GM19239 (cell line): ENCODE results near the gene ACYP2.
"Not testable (repeated sequence)": the region's sequence is repeated elsewhere in the genome, so short reads cannot be mapped to it uniquely, and the experiment has no call there.

ENCODE experiments used
- DNase-seq: peaks from one replicate; pipeline ENCODE4 v3.0.0; 2011; ENCODE audit warnings: low spot score; ENCODE audit not compliant: insufficient read length
- FAIRE-seq: peaks from 2 replicates; lab custom pipeline; 2011; peaks lifted over from hg19 to GRCh38; lab: Jason Lieb, UNC

ACYP2 gene

DNA sequence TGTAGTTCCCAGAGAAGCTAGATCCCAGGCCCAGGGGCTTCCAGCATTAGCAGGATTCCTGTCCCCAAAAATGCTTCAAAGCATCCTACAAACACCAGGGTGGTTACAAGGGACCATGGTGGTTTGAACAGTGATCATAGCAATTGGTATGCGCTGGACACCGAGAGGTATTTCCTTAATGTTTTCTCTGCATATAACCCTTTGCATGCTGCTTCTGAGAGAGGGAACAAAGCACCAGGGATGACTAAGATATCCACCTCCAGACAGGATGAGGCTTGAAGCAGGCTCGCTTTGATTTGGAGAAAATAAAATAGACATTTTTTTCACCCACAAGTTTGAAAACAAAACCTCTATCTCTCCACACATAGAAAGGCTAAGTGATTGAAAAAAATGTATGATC lies 191.1 kb downstream of the ACYP2 start:
- no peak for FAIRE-seq
- no peak for DNase-seq

DNA sequence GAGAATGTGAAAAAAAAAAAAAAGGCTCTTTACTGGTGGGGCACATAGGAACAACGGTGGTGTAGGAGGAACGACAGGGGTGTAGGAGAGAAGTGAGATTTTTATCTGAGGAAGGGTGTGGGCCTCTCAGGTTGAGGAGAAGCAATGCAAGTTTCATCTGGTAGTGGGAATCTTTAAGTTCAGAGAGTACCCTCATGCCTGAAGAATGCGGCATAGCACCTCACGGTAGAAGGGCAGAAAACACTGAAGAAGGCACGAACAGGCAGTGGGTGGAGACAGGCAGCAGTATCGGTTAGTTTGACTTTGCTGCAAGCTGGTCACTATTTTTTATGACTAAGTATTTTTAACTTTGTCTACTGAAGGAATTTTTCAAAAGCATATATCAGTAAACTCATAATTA lies 192.8 kb downstream of the ACYP2 start:
- no peak for DNase-seq
- FAIRE-seq, result no peak

DNA sequence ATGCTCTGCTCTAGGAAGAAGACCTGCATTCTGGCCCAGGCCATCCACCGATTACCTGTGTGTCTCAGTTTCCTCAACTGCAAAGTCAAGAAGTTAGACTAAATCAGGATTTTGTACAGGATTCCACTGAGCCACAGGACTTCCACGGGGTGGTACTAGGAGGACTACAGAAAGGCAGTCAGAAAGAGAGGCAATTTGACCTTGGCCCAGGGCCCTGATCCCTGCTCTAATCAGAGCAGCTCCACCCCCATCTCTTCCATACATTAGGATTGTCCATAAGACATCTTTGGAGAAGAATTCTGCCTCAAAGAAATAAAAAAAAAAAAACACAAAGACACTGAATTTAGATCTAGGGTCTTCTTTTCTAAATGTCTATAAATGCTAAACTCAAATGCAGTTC lies 193.4 kb downstream of the ACYP2 start:
- DNase-seq (no peak), FAIRE-seq (no peak)

DNA sequence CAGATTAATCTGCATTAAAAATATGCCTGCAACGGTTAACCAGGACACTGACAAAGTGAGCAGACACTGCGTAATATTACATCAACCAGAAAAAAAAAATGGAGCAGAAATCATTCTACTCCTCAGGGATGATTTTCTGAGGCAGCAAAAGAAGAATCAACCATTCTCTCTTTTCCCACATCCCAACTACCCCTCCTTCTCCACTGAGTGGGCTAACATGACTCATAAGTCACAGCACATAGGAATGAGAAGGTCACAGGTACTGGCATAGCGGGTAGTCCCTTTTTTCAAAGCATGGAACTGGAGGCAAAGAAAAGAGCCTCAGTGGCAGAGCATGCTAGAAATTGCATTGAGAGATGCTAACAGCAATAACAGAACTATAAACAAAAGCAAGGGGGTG lies 194.9 kb downstream of the ACYP2 start:
- FAIRE-seq, result no peak
- DNase-seq, result no peak

DNA sequence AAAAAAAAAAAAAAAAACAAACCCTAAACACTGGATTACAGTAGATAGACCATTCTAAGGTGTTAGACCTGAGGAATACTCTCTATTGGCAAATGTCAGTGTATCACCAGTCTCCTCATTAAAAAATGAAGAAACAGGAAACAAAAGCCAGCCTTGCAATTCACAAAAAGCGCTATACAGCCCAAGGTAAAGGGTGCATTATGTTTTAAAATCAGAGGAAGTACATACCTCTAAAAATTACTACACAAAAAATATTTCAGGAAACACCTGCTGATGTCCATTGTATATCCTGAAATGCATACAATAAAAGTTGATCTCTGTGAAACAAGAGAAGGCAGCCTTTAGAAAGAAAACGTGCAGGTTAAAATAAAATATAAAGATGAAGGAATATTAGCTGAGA lies 195.5 kb downstream of the ACYP2 start:
- no peak for DNase-seq

DNA sequence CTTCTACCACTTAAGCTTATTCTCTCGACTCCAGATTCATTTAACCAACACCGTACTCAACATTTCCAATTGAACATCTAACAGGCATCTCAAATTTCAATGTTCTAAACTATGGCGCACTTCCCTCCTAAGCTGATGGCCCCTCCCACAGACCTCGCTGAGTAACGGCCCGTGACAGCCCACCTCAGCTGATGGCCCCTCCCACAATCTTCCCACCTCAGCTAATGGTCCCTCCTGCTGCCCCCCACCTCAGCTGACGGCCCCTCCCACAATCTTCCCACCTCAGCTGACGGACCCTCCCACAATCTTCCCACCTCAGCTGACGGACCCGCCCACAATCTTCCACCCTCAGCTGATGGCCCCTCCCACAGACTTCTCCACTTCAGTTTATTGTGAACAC lies 197.7 kb downstream of the ACYP2 start:
- FAIRE-seq, result no peak
- DNase-seq, result no peak

More for the DNA sequence above, 195.5 kb downstream of the ACYP2 start:
- no peak for FAIRE-seq

DNA sequence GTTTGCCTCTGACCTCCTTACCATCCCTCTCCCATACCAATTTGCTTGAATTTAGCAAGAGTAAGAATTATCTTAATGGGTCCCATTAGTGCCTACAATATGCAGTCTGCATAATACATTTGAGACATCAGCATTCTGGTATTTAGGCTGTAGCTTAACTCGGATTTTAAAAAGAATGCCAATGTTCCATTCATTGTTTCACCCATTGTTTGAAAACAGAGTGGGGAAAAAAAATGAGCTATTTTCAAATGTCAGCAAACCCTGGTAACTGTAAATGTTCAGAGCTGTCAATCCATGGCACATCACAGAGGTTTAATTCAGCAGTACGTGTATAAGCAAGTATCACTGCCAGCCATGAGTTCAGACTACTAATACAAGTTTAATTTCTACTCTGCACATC lies 202.6 kb downstream of the ACYP2 start:
- FAIRE-seq (no peak), DNase-seq (no peak)

DNA sequence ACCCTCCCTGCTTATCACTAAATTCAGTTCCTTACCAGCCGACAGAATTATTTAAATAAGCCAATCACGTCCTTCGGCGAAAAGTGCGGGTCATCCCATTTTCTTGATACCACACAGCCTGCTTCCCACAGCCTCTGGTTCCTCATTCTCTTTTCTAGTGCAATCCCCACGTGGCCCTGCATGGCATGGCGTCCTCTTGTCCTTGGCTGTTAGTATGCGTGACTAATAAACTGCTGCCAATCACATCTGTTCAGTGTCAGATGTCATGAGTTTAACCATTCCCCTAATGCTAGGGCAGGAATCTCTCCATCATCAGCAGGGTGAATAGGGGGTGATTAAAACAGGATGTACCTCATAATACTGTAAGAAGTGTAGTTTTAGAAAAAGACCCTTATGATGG lies 203.4 kb downstream of the ACYP2 start:
- DNase-seq (no peak), FAIRE-seq (no peak)

DNA sequence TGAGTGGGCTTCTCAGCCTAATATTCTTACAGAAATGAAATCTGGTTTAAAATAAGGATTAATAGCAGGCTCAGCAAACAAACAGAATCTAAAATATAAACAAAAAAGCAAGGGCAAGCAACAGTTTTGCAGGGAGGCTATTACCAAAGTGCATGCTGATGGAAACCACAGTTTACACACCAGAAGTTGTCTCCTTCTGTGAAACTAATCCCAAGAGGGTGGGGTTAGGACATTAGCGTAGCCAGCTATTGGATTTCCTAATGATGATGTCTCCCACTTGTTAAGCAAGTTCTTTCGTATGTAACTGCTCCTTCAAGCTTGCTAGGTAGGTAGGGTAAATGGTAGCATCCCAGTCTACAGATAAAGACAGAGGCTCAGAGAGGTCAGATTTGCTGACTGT lies 205.6 kb downstream of the ACYP2 start:
- no peak for DNase-seq
- FAIRE-seq, result no peak

DNA sequence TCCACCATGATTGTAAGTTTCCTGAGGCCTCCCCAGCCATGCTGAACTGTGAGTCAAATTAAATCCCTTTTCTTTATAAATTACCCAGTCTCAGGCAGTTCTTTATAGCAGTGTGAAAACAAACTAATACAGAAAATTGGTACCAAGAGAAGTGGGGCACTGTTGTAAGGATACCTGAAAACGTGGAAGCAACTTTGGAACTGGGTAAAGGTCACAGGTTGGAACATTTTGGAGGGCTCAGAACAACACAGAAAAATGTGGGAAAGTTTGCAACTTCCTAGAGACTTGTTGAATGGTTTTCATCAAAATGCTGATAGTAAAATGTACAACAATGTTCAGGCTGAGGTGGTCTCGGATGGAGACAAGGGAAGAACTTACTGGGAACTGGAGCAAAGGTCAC lies 209.1 kb downstream of the ACYP2 start:
- DNase-seq, FAIRE-seq: not testable (repeated sequence)

DNA sequence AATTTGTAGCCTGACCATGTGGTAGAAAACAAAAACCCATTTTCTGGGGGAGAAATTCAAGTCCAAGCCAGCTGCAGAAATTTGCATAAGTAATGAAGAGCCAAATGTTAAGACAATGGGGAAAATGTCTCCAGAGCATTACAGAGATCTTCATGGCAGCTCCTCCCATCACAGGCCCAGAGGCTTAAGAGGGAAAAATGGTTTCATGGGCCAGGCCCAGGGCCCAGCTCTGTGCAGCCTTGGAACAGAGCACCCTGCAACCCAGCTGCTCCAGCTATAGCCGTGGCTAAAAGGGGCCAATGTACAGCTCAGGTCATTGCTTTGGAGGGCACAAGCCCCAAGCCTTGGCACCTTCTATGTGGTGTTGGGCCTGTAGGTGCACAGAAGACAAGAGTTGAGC lies 209.7 kb downstream of the ACYP2 start:
- DNase-seq, result no peak
- FAIRE-seq, result no peak

DNA sequence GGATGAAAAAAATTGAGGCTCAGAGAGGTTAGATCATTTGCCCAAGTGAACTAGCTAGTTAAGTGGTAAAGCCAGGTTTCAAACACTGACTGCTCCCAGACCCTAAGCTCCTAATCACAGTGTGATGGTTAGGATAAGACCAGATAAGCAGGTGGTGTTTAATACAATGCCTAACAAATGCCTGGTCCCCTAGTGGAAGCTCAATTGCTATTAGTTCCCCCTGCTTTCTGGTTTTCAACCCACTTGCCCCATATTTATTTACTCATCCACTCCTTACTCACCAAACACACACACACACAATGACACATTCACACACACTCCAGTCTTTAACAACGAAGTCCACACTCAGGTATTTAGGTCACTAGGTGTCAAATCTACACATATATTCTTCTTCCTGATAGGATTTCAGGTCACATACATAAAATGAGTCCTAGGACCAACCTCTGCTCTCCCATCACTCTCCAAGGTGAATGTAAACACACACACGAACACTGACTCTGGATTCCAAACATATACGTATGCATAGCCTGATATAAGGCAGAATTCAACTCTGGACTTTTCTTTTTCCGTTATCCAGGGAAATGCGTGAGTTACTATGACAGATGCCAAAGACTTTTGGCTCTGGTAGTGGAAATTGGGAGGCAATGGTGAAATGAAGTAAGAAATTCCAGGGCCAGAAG lies 214.2 kb downstream of the ACYP2 start:
- DNase-seq (no peak), FAIRE-seq (no peak)

DNA sequence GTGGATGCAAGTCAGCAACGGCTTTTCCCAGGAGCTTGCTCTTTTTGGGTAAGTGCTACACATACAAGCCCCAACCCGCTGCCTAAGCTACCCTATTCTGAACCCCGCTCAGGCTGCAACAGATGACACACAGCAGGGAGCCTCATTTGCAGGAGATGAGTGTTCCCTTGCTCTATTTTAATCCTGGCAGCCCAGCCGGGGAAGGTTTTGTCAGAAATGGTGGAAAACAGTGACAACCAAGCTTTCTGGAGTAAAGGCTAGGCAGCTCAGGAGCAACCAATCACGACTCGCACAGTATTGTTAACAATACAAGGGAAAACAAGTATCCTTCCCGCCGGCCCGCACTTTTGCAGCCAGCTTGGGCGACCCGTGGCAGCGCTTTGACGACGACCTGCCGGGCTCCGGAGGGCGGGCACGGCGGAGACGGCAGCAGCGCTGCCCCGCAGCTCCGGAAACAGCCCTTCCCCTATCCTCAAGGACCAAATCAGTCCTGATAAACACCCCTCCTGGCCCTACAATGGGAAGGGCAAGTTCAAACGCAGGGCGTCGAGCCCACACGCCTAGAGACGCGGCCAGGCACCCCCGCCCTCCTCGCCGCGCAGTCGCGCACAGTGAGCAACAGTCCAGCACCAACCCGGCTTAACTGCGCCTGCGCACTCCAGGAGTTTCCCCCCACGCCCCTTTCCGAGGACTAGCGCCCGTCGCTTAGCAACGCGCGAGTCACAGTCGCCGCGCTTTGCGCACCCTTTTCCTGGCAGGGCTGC lies 214.9 kb downstream of the ACYP2 start:
- peak; percentile 91 for FAIRE-seq

DNA sequence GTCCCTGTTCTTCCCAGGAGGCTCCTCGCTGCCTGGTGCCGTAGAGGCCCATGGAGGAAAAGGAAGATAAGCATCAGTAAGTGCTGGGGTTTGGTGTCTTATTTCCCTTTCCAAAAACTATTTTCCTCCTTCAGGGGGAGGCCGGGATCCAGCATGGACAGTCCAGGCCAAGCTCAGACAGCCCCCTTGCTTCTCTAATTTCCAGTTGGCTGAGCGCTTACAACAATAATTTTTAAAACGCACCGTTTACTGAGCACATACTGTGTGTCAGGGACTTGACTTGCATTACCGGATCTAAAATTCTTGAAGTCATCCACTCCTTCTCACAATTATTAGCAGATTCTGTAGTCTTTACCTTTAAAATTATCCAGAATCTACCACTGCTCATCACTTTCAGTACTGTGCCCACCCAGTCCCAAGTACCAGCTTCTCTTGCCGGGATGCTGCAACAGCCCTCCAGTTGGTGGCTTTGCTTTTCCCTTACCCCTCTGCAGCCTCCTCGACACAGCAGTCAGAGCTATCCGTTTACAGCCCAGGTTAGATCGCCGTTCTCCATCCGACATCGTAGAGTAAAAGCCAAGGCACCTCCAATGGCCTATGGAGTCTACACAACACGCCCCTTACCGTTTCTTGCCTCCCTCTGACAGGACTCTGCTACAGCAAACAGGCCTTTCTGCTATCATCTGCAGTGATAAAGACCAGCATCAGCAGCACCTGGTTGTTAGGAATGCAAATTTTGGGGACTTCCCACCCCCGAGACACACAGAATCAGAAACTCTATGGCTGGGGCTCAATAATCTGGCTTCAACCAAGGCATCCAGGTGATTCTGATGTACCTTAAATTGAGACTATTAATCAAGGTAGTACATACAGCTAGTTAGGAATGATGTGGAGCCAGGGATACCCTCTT lies 215.8 kb downstream of the ACYP2 start:
- FAIRE-seq, result no peak
- no peak for DNase-seq

More for the DNA sequence above, 214.9 kb downstream of the ACYP2 start:
- peak; percentile 64 for DNase-seq

DNA sequence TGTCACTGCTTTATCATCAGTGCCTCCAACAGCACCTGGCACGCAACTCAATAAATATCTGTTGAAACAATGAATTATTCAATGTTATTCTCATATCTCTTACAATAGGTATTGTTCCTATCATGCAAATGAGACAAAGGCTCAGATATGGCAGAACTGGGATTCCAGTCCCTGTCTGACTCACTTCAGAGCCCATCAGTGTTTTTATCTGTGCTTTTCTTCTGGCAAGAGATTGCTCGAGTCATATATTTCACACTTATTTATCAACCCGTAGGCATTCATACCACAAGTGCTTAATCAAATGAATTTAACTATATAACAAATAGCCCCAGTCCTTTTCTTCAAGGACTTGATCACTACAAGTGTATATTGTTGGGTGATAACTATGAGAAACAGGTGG lies 217.0 kb downstream of the ACYP2 start:
- no peak for FAIRE-seq
- DNase-seq, result no peak

DNA sequence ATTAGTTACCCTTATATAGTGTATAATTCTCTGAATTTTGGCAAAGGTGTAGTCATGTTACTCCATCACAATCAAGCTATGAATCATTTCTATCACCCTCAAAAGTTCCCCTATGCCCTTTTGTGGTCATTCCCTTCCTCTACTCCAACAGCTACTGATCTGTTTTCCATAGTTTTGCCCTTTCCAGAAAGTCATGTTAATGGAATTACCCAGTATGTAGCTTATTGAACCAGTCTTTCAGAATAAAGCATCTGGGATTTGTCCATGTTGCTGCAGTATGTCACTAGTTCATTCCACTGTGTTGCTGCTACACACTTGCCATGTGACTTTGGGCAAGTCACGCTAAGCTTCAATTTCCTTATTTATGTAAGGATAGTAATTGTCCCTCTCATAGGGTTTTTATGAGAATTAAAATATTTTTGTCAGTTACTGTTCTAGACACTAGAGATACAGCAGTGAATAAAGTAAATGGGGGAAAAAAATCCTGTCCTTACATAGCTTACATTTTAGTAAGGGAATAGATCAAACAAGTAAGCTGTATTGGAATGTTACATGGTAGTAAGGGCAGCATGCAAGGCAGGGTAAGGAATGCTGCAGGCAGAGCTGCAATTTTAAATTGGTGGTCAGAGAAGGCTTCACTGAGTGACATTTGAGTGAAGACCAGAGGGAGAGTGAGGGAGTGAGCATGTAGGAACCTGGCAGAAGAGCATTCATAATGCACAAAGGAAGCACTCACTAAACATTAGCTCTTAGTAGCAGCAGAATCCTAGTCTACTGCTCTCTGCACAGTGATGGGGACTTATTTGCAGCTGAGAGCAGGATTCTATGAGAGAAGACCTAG lies 220.9 kb downstream of the ACYP2 start:
- FAIRE-seq, result no peak
- no peak for DNase-seq

DNA sequence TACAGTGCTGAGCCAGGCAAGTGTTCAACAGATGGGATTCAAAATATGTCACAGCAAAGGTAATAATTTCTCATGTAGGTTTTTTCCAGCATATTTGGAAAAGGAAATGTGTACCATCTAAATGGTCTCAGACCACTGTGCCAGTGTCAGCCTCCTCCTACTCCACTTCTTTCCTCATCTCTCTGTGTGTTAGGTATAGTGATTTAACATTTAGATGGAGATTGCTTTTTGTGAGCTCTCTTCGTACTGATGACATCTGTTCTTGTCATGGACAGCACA lies 221.5 kb downstream of the ACYP2 start:
- no peak for FAIRE-seq
- DNase-seq, result no peak

DNA sequence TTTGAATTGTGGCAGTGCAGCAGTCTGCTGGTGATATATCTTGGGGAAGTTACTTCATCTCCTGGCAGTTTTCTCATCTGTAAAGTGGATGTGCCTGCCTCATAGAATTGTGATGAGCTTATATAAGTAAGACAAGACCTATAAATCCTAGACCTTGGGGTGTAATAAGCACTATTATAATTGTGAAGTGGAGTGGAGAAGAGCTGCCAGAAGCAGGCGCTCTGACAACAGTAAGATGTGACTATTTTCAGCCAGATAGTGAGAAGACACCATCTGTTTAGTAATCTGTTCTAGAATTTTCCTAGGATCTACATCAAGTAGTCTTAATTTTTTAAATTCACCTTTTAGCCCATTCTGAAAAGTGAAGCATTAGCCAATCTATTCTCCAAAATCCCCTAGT lies 226.2 kb downstream of the ACYP2 start:
- FAIRE-seq, result no peak
- DNase-seq, result no peak

DNA sequence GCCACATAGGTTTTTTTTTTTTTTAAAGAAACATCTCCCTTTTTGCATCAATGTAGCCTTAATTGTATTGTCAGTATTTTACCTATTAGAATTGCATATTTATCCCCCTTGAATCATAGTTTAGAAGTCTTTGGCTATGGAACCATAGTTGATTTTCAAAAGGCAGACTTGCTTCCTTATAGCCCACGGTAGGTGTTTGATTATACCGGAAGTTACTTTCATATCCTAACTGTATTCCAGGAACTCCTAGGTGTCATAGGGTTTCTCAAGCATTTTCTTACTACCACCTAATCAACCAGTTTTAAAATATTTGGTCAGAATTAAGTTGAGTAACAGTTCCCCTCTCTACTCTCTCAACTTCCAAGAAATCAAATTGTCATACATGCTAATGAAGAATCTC lies 227.2 kb downstream of the ACYP2 start:
- FAIRE-seq (no peak), DNase-seq (no peak)

DNA sequence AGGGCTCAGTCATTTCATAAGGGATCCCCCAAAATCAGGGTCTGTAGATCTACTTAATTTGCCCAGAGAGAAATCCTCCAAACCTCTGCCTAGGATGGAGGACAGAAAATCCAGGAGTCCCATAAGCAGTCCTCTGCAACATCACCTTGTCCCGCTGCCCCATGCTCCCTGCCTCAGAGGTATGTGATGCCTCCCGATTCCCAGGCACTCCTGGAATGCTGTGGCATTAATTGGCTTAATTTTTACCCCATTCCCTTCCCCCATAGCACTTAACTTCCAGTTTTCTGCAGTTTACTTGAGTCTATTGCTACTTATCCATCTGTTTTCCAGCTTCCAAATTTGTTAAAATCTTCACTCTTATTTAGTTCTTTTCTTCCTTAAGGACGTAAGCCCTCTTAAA lies 232.2 kb downstream of the ACYP2 start:
- FAIRE-seq, result no peak
- no peak for DNase-seq
